ENCODE results near the gene PFKM. TPM values are rescaled to one million over a fixed set of nuclear protein-coding genes. Genes with fewer than 3 reads are reported as not detected.

The PFKM gene
- total RNA-seq, 1 experiment from 2014 or later = 92.4 TPM

DNA sequence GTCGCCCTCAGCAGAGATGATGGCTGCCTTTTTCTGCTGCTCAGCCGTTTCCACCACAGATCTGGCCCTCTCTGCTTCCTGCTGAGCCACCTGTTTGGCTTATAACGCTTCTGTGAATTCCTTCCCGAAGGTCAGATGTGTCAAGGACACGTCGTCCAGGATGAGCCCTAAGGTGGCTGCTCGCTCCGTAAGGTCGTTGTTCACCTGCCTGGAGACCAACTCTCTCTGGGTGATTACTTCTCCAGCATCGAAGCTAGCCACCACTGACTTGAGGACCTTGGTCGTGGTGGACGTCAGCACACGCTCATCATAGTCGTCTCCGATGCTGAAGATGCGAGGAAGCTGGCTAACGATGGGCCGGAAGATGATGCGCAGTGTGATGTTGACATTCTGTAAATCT is 49.8 kb downstream of the PFKM start:
- H2BK5ac ChIP-seq (ENCODE audit: insufficient read length, low read length) = no peak overlapping the region
- peak overlapping the region; percentile 39 for H4K8ac ChIP-seq (replicated peaks; ENCODE audit: insufficient read length, low read depth, low read length)
- no peak overlapping the region for H4K5ac ChIP-seq (ENCODE audit: insufficient read length, low read depth, low read length)
- H2BK20ac ChIP-seq (ENCODE audit: low read depth, low read length, poor library complexity, severe bottlenecking) = no peak overlapping the region
- no peak overlapping the region for H2BK12ac ChIP-seq (ENCODE audit: insufficient read length, low read depth, low read length)
- H3K14ac ChIP-seq (ENCODE audit: insufficient read depth, low read length) = no peak overlapping the region; the same call in 1 of the 2 replicates
- H2AK5ac ChIP-seq (ENCODE audit: insufficient read length, low read length) = no peak overlapping the region
- H3K56ac ChIP-seq (ENCODE audit: insufficient read length, low read depth, low read length) = no peak overlapping the region
- H3K9me3 Mint-ChIP-seq = no peaks in the 10 kb centered on the region
- no peak for TF ChIP-seq CTCF (conservative IDR thresholded peaks at IDR 0.05)
- H3K23ac ChIP-seq (ENCODE audit: insufficient read length, low read depth, low read length) = no peak overlapping the region
- H2BK120ac ChIP-seq (ENCODE audit: low read depth, low read length, poor library complexity, severe bottlenecking) = no peak overlapping the region
- H3K79me2 ChIP-seq (ENCODE audit: insufficient read depth, low read length) = no peaks in the 10 kb centered on the region
- no peak overlapping the region for H3K4ac ChIP-seq (ENCODE audit: low read depth, low read length)
- DNase-seq = no peak
- H3K27ac ChIP-seq (ENCODE audit: insufficient read length, low read depth, low read length) = no peak overlapping the region
- H3K4me1 Mint-ChIP-seq = no peaks in the 10 kb centered on the region
- no peak overlapping the region for H3K27ac Mint-ChIP-seq
- H3K27me3 Mint-ChIP-seq (ENCODE audit: low read depth) = peaks cover 18% of the 10 kb centered on the region
- H3K79me1 ChIP-seq (ENCODE audit: insufficient read depth, low read depth, low read length, poor library complexity, severe bottlenecking) = no peaks in the 10 kb centered on the region
- no peak overlapping the region for H2BK15ac ChIP-seq (ENCODE audit: low read depth, low read length)
- no peak overlapping the region for H3K18ac ChIP-seq (ENCODE audit: insufficient read length, low read depth, low read length)
- H4K91ac ChIP-seq (ENCODE audit: insufficient read length, low read depth, low read length) = no peak overlapping the region
- no peaks in the 10 kb centered on the region for H3K9me3 ChIP-seq (ENCODE audit: control insufficient read depth, low read depth, low read length)
- no peak overlapping the region for H3K4me2 ChIP-seq (ENCODE audit: insufficient read depth, insufficient read length, low read length)
- H4K20me1 ChIP-seq (ENCODE audit: control insufficient read depth, insufficient read depth, insufficient read length) = peaks cover 2% of the 10 kb centered on the region
- no CpG with 5 or more reads among the region's 19 CpGs for WGBS (ENCODE audit: extremely low coverage, insufficient read length, low lambda C conversion rate)
- no peaks in the 10 kb centered on the region for H3K27me3 ChIP-seq (ENCODE audit: insufficient read depth, low read length)
- H3K9ac ChIP-seq (ENCODE audit: extremely low read depth, insufficient read length, low read length) = no peak overlapping the region
- H3K4me1 ChIP-seq (ENCODE audit: insufficient read depth, low read length) = no peaks in the 10 kb centered on the region
- no peak overlapping the region for H2AFZ ChIP-seq (ENCODE audit: low read length)
- H3K36me3 Mint-ChIP-seq (ENCODE audit: insufficient read depth in 1 of 3, low read depth in 3 of 3) = no peaks in the 10 kb centered on the region
- no peak overlapping the region for H3K4me3 Mint-ChIP-seq
- H3K23me2 ChIP-seq (ENCODE audit: insufficient read length, low read depth, low read length, poor library complexity, severe bottlenecking) = no peaks in the 10 kb centered on the region
- H3T11ph ChIP-seq (ENCODE audit: low read length) = no peak overlapping the region
